A673 (cell line): ENCODE data around the gene MYRIP. TPM values are rescaled to one million over a fixed set of nuclear protein-coding genes. Genes with fewer than 3 reads are reported as not detected.

ENCODE experiments used
- Bru-seq: library from RNA; stranded (reverse); fragments of 400-500 nt; gene quantifications from one replicate; lab custom pipeline; 2021; lab: Mats Ljungman, UMichigan
- BruChase-seq, 2 experiments: library from RNA; stranded (reverse); fragments of 400-500 nt; gene quantifications; one replicate each; lab custom pipeline; 2021; lab: Mats Ljungman, UMichigan
- BruUV-seq: library from RNA; stranded (reverse); fragments of 400-500 nt; replicated peaks from 2 replicates; lab custom pipeline; 2021; lab: Mats Ljungman, UMichigan
- CTCF ChIA-PET: fragments of 300-600 bp; sonication (Branson Sonifier 250); formaldehyde crosslinking; loops from one replicate; lab custom pipeline; 2022; ENCODE audit warnings: antibody characterized with exemption; lab: Charles Lee
- POLR2A ChIA-PET: fragments of 300-600 bp; sonication (Branson Sonifier 250); formaldehyde crosslinking; loops from one replicate; lab custom pipeline; 2022; ENCODE audit warnings: antibody characterized with exemption; ENCODE audit not compliant: low non-redundant PET; lab: Charles Lee
- DNase-seq: peaks from one replicate; pipeline ENCODE4 v3.0.0-alpha.2; 2015; ENCODE audit warnings: low spot score
- H3K27ac ChIP-seq: fragments of 200-600 bp; sonication (generic); 2 replicates; pipeline ENCODE4 v1.5.1; 2016; ENCODE audit warnings: mixed run types, low read depth, mild to moderate bottlenecking, mixed read lengths, antibody characterized with exemption, low read length; ENCODE audit not compliant: poor library complexity, severe bottlenecking
- H3K27me3 ChIP-seq: fragments of 200-600 bp; sonication (generic); replicated peaks from 2 replicates; pipeline ENCODE4 v1.6.1; 2017; ENCODE audit warnings: mixed run types, low read depth, mild to moderate bottlenecking, mixed read lengths, antibody characterized with exemption, low read length; ENCODE audit not compliant: insufficient read depth, poor library complexity
- H3K36me3 ChIP-seq: fragments of 200-600 bp; sonication (generic); 2 replicates; pipeline ENCODE4 v1.6.1; 2016; ENCODE audit warnings: mixed run types, mild to moderate bottlenecking, mixed read lengths, antibody characterized with exemption, low read length; ENCODE audit not compliant: insufficient read depth, poor library complexity, severe bottlenecking
- H3K4me1 ChIP-seq: fragments of 200-600 bp; sonication (generic); 2 replicates; pipeline ENCODE4 v1.6.1; 2017; ENCODE audit warnings: mixed run types, mild to moderate bottlenecking, mixed read lengths, antibody characterized with exemption, low read length; ENCODE audit not compliant: insufficient read depth, poor library complexity, severe bottlenecking
- H3K4me3 ChIP-seq: fragments of 200-600 bp; sonication (generic); 2 replicates; pipeline ENCODE4 v1.5.1; 2016; ENCODE audit warnings: low read depth, mixed run types, mild to moderate bottlenecking, mixed read lengths, low read length; ENCODE audit not compliant: poor library complexity, severe bottlenecking
- H3K9me3 ChIP-seq: fragments of 200-600 bp; sonication (generic); 2 replicates; pipeline ENCODE4 v1.6.1; 2016; ENCODE audit warnings: mixed run types, low read depth, mild to moderate bottlenecking, mixed read lengths, antibody characterized with exemption, low read length; ENCODE audit not compliant: poor library complexity, severe bottlenecking
- CTCF ChIP-seq: fragments of 300-800, 200-600 bp; sonication (generic); conservative IDR thresholded peaks from 2 replicates; pipeline ENCODE4 v1.5.1; 2017; ENCODE audit warnings: low read depth, mild to moderate bottlenecking, antibody characterized with exemption, low read length, moderate library complexity, mixed read lengths
- EZH2 ChIP-seq: fragments of 200-600 bp; sonication (generic); IDR thresholded peaks from 2 replicates; pipeline ENCODE4 v1.6.1; 2017; ENCODE audit warnings: borderline replicate concordance, low read depth, mild to moderate bottlenecking, mixed read lengths, antibody characterized with exemption, low read length; ENCODE audit not compliant: poor library complexity, severe bottlenecking
- intact Hi-C: fragments of 100-400 bp; cut with micrococcal nuclease; formaldehyde crosslinking; loops from one replicate; pipeline ENCODE4 v1.10.0; 2022; ENCODE audit not compliant: unreplicated experiment
- long read RNA-seq: library from polyadenylated mRNA; stranded (forward); transcript quantifications from one replicate; pipeline ENCODE4 v2.0.0, GENCODE V29; 2022
- total RNA-seq: library from RNA; stranded (reverse); gene quantifications from 2 replicates; pipeline ENCODE4 v1.2.3, GENCODE V29; 2021

The MYRIP gene
- total RNA-seq (not detected in 2 replicates), Bru-seq, nascent RNA (percentile 2 among the genes with signal in this experiment), BruChase-seq, experiment 1, labeled RNA remaining after a 2-hour chase (percentile 3 among the genes with signal in this experiment), BruChase-seq, experiment 2, labeled RNA remaining after a 6-hour chase (percentile 2 among the genes with signal in this experiment)
- long read RNA-seq = 0 reads

- POLR2A ChIA-PET = no interaction called here
- CTCF ChIA-PET = no interaction called here
- intact Hi-C loops = no loop called here
- Histone ChIP-seq H3K36me3 (no peaks in the 10 kb centered on the region), H3K27ac (no peak within 1 kb of the TSS), H3K4me3 (peak within 1 kb of the TSS; percentile 28), H3K4me1 (no peaks in the 10 kb centered on the region), H3K27me3 (peaks cover 45% of the 10 kb centered on the region), H3K9me3 (no peaks in the 10 kb centered on the region)
- DNase-seq = peak; percentile 47
- BruUV-seq = no TSS peak
- TF ChIP-seq EZH2 (no peak), CTCF (no peak)
These were observed at the start of gene MYRIP for GRCh38 chr3:39809181-39809994. MYRIP (plus strand) TSS chr3:39809609; CDS start chr3:39900817, 91,208 bp downstream.

DNA sequence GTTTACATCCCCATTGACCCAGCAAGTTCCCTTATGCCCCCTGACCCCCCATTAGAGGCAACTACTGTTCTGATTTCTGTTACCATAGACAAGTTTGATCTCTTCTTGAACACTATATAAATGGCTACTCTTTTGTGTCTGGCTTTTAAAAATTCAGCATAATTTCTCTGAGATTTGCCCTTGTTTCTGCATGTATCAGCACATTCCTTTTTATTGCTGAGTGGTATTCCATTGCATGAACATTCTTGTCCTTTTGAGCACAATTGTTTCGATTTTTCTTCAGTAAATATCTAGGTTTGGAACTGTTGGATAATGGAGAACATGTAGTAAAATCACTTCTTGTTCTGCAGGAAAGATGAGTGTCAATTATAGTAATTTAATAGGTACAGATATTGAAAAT is 49.1 kb upstream of the MYRIP start:
- no TSS peak for BruUV-seq

GRCh38 chr3:39762537-39763070 is 46.8 kb upstream of the MYRIP start:
- BruUV-seq = no TSS peak
- Histone ChIP-seq H3K27me3 (no peaks in the 10 kb centered on the region), H3K4me1 (no peaks in the 10 kb centered on the region), H3K4me3 (no peak overlapping the region), H3K36me3 (no peaks in the 10 kb centered on the region), H3K27ac (no peak overlapping the region), H3K9me3 (no peaks in the 10 kb centered on the region)
- intact Hi-C loops = no loop called here
- ChIA-PET CTCF (no interaction called here), POLR2A (no interaction called here)
- DNase-seq = no peak
- TF ChIP-seq EZH2 (no peak), CTCF (no peak)

More for the DNA sequence above, 49.1 kb upstream of the MYRIP start:
- no peak overlapping the region for H3K4me3 ChIP-seq
- CTCF ChIA-PET = no interaction called here
- intact Hi-C loops = no loop called here
- H3K36me3 ChIP-seq = no peaks in the 10 kb centered on the region
- POLR2A ChIA-PET = no interaction called here
- no peak for DNase-seq
- H3K27ac ChIP-seq = no peak overlapping the region
- no peaks in the 10 kb centered on the region for H3K4me1 ChIP-seq
- no peaks in the 10 kb centered on the region for H3K9me3 ChIP-seq
- TF ChIP-seq CTCF (no peak), EZH2 (no peak)
- no peaks in the 10 kb centered on the region for H3K27me3 ChIP-seq
